WERI-Rb-1 (cell line): ENCODE measurements around the gene ARIH2.

Experiments
- DNase-seq: peaks from one replicate; pipeline ENCODE4 v3.0.0-alpha.2; 2020
- H3K27ac ChIP-seq: fragments of 250-450 bp; sonication (Bioruptor Pico); 2 replicates; pipeline ENCODE4 v1.5.1; 2020; ENCODE audit warnings: mild to moderate bottlenecking, moderate library complexity
- H3K27me3 ChIP-seq: fragments of 250-450 bp; sonication (Bioruptor Pico); 2 replicates; pipeline ENCODE4 v1.5.1; 2021; ENCODE audit warnings: mild to moderate bottlenecking, low read depth, moderate library complexity; ENCODE audit not compliant: insufficient read depth, severe bottlenecking
- H3K36me3 ChIP-seq: fragments of 250-450 bp; sonication (Bioruptor Pico); 2 replicates; pipeline ENCODE4 v1.5.1; 2020; ENCODE audit warnings: mild to moderate bottlenecking, moderate library complexity
- H3K4me3 ChIP-seq: 2 replicates; pipeline ENCODE4 v1.5.1; 2011; ENCODE audit warnings: low read depth, mild to moderate bottlenecking, control low read depth, low read length
- H3K9me3 ChIP-seq: fragments of 250-450 bp; sonication (Bioruptor Pico); 2 replicates; pipeline ENCODE4 v1.5.1; 2021; ENCODE audit warnings: mild to moderate bottlenecking, moderate library complexity; ENCODE audit not compliant: severe bottlenecking
- TF ChIP-seq, protein P1 (sequence below): IDR thresholded peaks from 2 replicates; pipeline ENCODE4 v1.5.1; 2011; ENCODE audit warnings: low read depth, mild to moderate bottlenecking, control low read depth, inconsistent platforms, low read length

ARIH2 gene

GRCh38 chr3:49015072-49015471 is 96.4 kb downstream of the ARIH2 start:
- DNase-seq: no peak
- Histone ChIP-seq H3K4me3 (no peak overlapping the region), H3K9me3 (no peaks in the 10 kb centered on the region), H3K36me3 (peaks cover 53% of the 10 kb centered on the region), H3K27me3 (no peaks in the 10 kb centered on the region), H3K27ac (no peak overlapping the region)
- TF ChIP-seq, protein P1, sequence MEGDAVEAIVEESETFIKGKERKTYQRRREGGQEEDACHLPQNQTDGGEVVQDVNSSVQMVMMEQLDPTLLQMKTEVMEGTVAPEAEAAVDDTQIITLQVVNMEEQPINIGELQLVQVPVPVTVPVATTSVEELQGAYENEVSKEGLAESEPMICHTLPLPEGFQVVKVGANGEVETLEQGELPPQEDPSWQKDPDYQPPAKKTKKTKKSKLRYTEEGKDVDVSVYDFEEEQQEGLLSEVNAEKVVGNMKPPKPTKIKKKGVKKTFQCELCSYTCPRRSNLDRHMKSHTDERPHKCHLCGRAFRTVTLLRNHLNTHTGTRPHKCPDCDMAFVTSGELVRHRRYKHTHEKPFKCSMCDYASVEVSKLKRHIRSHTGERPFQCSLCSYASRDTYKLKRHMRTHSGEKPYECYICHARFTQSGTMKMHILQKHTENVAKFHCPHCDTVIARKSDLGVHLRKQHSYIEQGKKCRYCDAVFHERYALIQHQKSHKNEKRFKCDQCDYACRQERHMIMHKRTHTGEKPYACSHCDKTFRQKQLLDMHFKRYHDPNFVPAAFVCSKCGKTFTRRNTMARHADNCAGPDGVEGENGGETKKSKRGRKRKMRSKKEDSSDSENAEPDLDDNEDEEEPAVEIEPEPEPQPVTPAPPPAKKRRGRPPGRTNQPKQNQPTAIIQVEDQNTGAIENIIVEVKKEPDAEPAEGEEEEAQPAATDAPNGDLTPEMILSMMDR: no peak

GRCh38 chr3:49015765-49016164 is 97.1 kb downstream of the ARIH2 start:
- TF ChIP-seq, protein P1: no peak
- no peak overlapping the region for H3K27ac ChIP-seq
- DNase-seq: no peak
- no peaks in the 10 kb centered on the region for H3K27me3 ChIP-seq
- H3K36me3 ChIP-seq: peaks cover 52% of the 10 kb centered on the region
- no peaks in the 10 kb centered on the region for H3K9me3 ChIP-seq
- no peak overlapping the region for H3K4me3 ChIP-seq

GRCh38 chr3:49016414-49017228 is 98.0 kb downstream of the ARIH2 start:
- Histone ChIP-seq H3K9me3 (no peaks in the 10 kb centered on the region), H3K4me3 (no peak overlapping the region), H3K27me3 (no peaks in the 10 kb centered on the region), H3K36me3 (peaks cover 49% of the 10 kb centered on the region), H3K27ac (no peak overlapping the region)
- TF ChIP-seq, protein P1: no peak
- no peak for DNase-seq

- H3K36me3 ChIP-seq: peaks cover 41% of the 10 kb centered on the region
- no peaks in the 10 kb centered on the region for H3K27me3 ChIP-seq
- no peaks in the 10 kb centered on the region for H3K9me3 ChIP-seq
- DNase-seq: no peak
- peak overlapping the region; percentile 66 for H3K27ac ChIP-seq
- TF ChIP-seq, protein P1: no peak
- H3K4me3 ChIP-seq: peak overlapping the region; percentile 74
Observed at GRCh38 chr3:49017229-49017970, 98.8 kb downstream of the ARIH2 start.

DNA sequence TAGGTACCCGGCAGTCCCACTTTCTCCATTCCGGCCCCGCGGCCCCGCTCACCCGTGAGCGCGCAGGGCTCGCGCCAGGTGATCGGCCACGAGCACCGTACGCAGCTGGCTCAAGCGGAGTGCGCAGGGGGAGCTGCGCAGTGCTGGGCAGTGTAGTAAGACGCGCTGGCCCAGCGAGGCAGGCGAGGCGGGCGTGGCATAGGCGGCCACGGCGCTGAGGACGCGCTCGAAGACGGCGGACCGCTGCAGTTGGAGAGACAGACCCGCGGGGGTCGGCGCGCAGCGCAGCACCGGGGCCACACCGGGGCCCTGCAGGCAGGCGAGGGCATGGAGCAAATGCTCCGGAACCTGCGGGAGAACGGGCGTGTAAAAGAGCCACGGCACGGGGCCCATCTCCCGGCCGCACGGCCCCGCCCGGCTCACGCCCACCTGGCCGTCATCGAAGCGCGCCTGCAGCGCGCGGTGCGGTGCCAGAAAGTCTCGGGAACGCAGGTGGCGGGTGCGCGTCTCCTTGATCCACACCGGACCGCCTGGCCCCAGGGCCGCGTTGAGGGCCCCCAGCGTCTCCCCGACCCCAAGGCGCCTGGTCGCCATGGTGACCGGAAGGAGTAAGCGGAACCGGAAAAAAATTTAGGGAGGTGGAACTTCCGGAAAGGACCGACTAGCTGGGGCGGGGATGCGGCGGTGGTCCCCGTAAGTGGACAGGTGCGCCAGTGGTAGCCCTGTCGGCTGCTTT is 99.5 kb downstream of the ARIH2 start, which contains the start of gene DALRD3:
Gene DALRD3 (minus strand): TSS at position 610 of the 736 bp plus-strand sequence. CDS start 16 bp downstream, at position 594.
- DNase-seq: peak; percentile 81
- Histone ChIP-seq H3K27me3 (no peaks in the 10 kb centered on the region), H3K9me3 (no peaks in the 10 kb centered on the region), H3K27ac (peak within 1 kb of the TSS; percentile 66), H3K4me3 (peak within 1 kb of the TSS; percentile 74), H3K36me3 (peaks cover 36% of the 10 kb centered on the region)
- TF ChIP-seq, protein P1: no peak
